ENCODE measurements around the gene LRFN3. TPM values are rescaled to one million over a fixed set of nuclear protein-coding genes. Genes with fewer than 3 reads are reported as not detected.

Gene LRFN3
- total and polyA plus RNA-seq, 2 donors (not counting 1 experiment from before 2014, with no cell fraction given), result 2.2 to 2.6 TPM

DNA sequence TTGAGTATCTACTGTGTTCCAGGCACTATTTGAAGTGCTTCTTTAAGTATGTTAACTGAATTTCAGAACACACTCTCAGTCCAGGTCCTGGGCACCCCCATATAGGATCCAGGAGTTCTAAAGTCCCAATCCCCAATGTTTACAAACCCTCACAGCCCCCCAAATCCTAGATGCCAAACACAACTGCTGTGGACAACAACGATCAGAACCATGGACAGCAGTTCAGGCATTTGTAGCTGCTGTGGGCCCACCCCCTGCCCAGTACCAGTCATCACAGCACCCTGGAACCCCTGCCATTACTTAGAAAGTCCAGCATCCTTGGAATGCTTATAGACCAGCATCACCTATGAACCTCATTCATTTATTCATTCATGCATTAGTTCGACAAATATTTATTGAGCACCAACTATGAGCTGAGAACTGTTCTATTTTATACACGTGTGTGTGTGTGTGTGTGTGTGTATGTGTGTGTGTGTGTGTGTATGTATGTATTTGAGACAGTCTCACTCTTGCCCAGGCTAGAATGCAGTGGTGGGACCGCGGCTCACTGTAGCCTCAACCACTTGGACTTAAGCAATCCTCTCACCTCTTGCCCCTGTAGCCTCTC is 39.5 kb downstream of the LRFN3 start:
- Histone ChIP-seq H3K4me2 (ENCODE audit: extremely low read depth, insufficient read depth, low read length) (no peak overlapping the region), H3K36me3 (ENCODE audit: control insufficient read depth, insufficient read depth, low read length) (no peaks in the 10 kb centered on the region), H3K27ac (ENCODE audit: insufficient read depth, low read length) (no peak overlapping the region), H3K4me1 (ENCODE audit: control insufficient read depth, extremely low read depth, insufficient read depth, low read length) (no peaks in the 10 kb centered on the region), H3K4me3 (replicated peaks in 1 of 4; ENCODE audit: control extremely low read depth in 1 of 4, insufficient read depth in 1 of 4, low read depth in 3 of 4, low read length in 4 of 4) (no peak overlapping the region), H3K27me3 (ENCODE audit: control insufficient read depth, insufficient read depth, low read length) (no peaks in the 10 kb centered on the region), H2AFZ (ENCODE audit: low read length) (no peak overlapping the region), H3K9me3 (ENCODE audit: control insufficient read depth, insufficient read depth, low read depth, low read length) (no peaks in the 10 kb centered on the region), H4K20me1 (ENCODE audit: control insufficient read depth, extremely low read depth, insufficient read depth, low read length) (no peaks in the 10 kb centered on the region), H3K79me2 (ENCODE audit: control insufficient read depth, insufficient read depth, low read length) (no peaks in the 10 kb centered on the region), H3K9ac (ENCODE audit: insufficient read depth, low read length) (no peak overlapping the region)
- peak; percentile 21 to 22 for DNase-seq (ENCODE audit: low read depth in 2 of 2)
- TF ChIP-seq EZH2 (IDR thresholded peaks at IDR 0.05; ENCODE audit: low read length, missing control alignments), result no peak
- TF ChIP-seq CTCF (conservative IDR thresholded peaks at IDR 0.05 in 1 of 2, IDR thresholded peaks at IDR 0.05 in 1 of 2; ENCODE audit: low read depth in 1 of 2, low read length in 2 of 2), result no peak

DNA sequence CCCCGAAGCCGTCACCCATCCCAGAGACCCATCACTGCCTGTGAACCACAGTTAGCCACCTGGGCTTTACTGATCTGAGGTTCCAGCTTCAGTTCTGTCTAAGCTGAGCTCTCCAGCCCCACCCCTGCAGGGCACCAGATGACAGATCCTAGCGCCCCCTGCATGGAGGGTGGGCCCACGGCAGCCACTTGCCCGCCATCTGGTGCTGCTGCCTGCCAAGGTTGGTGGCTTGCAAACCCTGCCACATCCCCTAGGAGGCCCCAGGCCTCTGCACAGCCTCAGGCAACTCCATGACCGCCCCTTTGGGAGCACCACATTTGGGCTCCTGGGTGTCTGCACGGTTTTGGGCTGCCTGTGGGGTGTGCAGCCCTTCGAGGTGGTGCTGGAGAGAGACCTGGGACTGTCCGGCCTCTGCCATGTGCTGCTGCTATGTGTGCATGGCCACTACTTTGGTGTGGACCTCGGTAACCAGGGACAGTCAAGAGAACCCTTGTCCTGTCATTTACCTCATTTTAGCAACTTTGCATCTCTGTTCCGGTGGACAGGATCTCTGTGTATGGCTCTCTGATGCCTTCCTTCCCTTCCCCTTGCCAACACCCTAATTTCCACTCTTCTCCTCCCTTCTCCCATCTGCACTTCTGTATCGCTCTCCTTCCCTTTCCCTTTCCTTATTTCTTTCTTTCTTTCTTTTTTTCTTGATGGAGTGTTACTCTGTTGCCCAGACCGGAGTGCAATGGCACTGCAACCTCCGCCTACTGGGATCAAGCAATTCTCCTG is 41.5 kb downstream of the LRFN3 start:
- TF ChIP-seq EZH2 (IDR thresholded peaks at IDR 0.05; ENCODE audit: low read length, missing control alignments) (no peak), CTCF (conservative IDR thresholded peaks at IDR 0.05 in 1 of 2, IDR thresholded peaks at IDR 0.05 in 1 of 2; ENCODE audit: low read depth in 1 of 2, low read length in 2 of 2) (no peak)
- Histone ChIP-seq H3K4me1 (ENCODE audit: control insufficient read depth, extremely low read depth, insufficient read depth, low read length) (no peaks in the 10 kb centered on the region), H2AFZ (ENCODE audit: low read length) (no peak overlapping the region), H3K27ac (ENCODE audit: insufficient read depth, low read length) (no peak overlapping the region), H3K4me3 (replicated peaks in 1 of 4; ENCODE audit: control extremely low read depth in 1 of 4, insufficient read depth in 1 of 4, low read depth in 3 of 4, low read length in 4 of 4) (no peak overlapping the region), H3K36me3 (ENCODE audit: control insufficient read depth, insufficient read depth, low read length) (no peaks in the 10 kb centered on the region), H3K27me3 (ENCODE audit: control insufficient read depth, insufficient read depth, low read length) (no peaks in the 10 kb centered on the region), H3K9me3 (ENCODE audit: control insufficient read depth, insufficient read depth, low read depth, low read length) (no peaks in the 10 kb centered on the region), H3K4me2 (ENCODE audit: extremely low read depth, insufficient read depth, low read length) (no peak overlapping the region), H3K9ac (ENCODE audit: insufficient read depth, low read length) (no peak overlapping the region), H4K20me1 (ENCODE audit: control insufficient read depth, extremely low read depth, insufficient read depth, low read length) (no peaks in the 10 kb centered on the region), H3K79me2 (ENCODE audit: control insufficient read depth, insufficient read depth, low read length) (no peaks in the 10 kb centered on the region)
- DNase-seq (ENCODE audit: low read depth in 2 of 2), result no peak

DNA sequence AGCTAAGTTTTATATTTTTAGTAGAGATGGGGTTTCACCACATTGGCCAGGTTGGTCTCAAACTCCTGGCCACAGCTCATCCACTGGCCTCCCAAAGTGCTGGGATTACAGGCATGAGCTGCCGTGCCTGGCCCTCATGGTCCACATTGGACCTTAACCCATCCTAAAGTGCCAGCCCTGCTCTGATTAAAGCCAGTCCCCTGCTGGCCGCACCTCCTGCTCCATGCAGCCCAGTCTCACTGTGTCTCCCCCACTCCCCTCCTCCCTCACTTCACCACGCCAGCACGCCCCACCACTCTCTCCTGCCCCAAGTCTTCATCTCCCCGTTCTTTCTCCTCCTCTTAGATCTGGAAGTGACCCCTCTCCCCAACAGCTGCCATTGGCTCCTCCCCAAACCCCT is 42.1 kb downstream of the LRFN3 start:
- Histone ChIP-seq H3K4me3 (replicated peaks in 1 of 4; ENCODE audit: control extremely low read depth in 1 of 4, insufficient read depth in 1 of 4, low read depth in 3 of 4, low read length in 4 of 4) (no peak overlapping the region), H3K27ac (ENCODE audit: insufficient read depth, low read length) (no peak overlapping the region), H3K36me3 (ENCODE audit: control insufficient read depth, insufficient read depth, low read length) (no peaks in the 10 kb centered on the region), H3K27me3 (ENCODE audit: control insufficient read depth, insufficient read depth, low read length) (no peaks in the 10 kb centered on the region), H2AFZ (ENCODE audit: low read length) (no peak overlapping the region), H4K20me1 (ENCODE audit: control insufficient read depth, extremely low read depth, insufficient read depth, low read length) (no peaks in the 10 kb centered on the region), H3K9me3 (ENCODE audit: control insufficient read depth, insufficient read depth, low read depth, low read length) (no peaks in the 10 kb centered on the region), H3K4me2 (ENCODE audit: extremely low read depth, insufficient read depth, low read length) (no peak overlapping the region), H3K79me2 (ENCODE audit: control insufficient read depth, insufficient read depth, low read length) (no peaks in the 10 kb centered on the region), H3K4me1 (ENCODE audit: control insufficient read depth, extremely low read depth, insufficient read depth, low read length) (no peaks in the 10 kb centered on the region), H3K9ac (ENCODE audit: insufficient read depth, low read length) (no peak overlapping the region)
- no peak for DNase-seq (ENCODE audit: low read depth in 2 of 2)
- TF ChIP-seq EZH2 (IDR thresholded peaks at IDR 0.05; ENCODE audit: low read length, missing control alignments), result no peak
- TF ChIP-seq CTCF (conservative IDR thresholded peaks at IDR 0.05 in 1 of 2, IDR thresholded peaks at IDR 0.05 in 1 of 2; ENCODE audit: low read depth in 1 of 2, low read length in 2 of 2), result no peak

Measured in fibroblast of lung (primary cell).